SK-N-SH (cell line): ENCODE results near the gene NUP58.

Experiments
- ELF1 ChIP-seq: IDR thresholded peaks from 2 replicates; pipeline ENCODE4 v1.4.0; 2012
- POLR2AphosphoS5 ChIP-seq: IDR thresholded peaks from 2 replicates; pipeline ENCODE4 v1.6.1; 2012; ENCODE audit warnings: low read depth, low read length
- TF ChIP-seq, protein P1 (sequence below): fragments of 200-600 bp; sonication (generic); IDR thresholded peaks from 2 replicates; pipeline ENCODE4 v1.6.1; 2017; ENCODE audit warnings: antibody characterized with exemption, mild to moderate bottlenecking, moderate library complexity
- TF ChIP-seq, protein P2 (sequence below): IDR thresholded peaks from 2 replicates; pipeline ENCODE4 v1.6.1; 2012; ENCODE audit warnings: mild to moderate bottlenecking, low read depth, low read length, moderate library complexity
- TF ChIP-seq, protein P3 (sequence below): fragments of 150-350 bp; IDR thresholded peaks from 2 replicates; pipeline ENCODE4 v1.6.1; 2017; ENCODE audit warnings: antibody characterized with exemption, low read length, low read depth, borderline replicate concordance

DNA sequence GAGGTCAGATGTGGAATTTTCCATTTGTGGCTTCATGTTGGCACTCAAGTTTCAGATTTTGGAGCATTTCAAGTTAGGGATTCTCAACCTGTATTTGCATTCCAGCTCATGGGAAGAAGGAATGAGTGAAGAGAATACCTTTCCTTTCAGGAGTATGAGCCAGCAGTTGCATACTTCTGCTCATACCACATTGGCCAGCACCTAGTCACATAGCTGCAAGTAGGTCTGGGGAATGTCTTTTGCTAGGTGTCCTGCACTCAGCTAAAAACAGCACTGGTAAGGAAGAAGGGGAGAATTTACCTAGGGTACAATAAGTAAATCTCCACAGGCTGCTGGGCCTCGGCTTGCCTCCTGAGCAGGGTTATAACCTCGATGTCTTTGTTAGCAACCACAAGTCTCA lies 45.7 kb downstream of the NUP58 start:
- TF ChIP-seq, protein P1, sequence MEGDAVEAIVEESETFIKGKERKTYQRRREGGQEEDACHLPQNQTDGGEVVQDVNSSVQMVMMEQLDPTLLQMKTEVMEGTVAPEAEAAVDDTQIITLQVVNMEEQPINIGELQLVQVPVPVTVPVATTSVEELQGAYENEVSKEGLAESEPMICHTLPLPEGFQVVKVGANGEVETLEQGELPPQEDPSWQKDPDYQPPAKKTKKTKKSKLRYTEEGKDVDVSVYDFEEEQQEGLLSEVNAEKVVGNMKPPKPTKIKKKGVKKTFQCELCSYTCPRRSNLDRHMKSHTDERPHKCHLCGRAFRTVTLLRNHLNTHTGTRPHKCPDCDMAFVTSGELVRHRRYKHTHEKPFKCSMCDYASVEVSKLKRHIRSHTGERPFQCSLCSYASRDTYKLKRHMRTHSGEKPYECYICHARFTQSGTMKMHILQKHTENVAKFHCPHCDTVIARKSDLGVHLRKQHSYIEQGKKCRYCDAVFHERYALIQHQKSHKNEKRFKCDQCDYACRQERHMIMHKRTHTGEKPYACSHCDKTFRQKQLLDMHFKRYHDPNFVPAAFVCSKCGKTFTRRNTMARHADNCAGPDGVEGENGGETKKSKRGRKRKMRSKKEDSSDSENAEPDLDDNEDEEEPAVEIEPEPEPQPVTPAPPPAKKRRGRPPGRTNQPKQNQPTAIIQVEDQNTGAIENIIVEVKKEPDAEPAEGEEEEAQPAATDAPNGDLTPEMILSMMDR = no peak
- TF ChIP-seq POLR2AphosphoS5 = no peak
- TF ChIP-seq, protein P2, sequence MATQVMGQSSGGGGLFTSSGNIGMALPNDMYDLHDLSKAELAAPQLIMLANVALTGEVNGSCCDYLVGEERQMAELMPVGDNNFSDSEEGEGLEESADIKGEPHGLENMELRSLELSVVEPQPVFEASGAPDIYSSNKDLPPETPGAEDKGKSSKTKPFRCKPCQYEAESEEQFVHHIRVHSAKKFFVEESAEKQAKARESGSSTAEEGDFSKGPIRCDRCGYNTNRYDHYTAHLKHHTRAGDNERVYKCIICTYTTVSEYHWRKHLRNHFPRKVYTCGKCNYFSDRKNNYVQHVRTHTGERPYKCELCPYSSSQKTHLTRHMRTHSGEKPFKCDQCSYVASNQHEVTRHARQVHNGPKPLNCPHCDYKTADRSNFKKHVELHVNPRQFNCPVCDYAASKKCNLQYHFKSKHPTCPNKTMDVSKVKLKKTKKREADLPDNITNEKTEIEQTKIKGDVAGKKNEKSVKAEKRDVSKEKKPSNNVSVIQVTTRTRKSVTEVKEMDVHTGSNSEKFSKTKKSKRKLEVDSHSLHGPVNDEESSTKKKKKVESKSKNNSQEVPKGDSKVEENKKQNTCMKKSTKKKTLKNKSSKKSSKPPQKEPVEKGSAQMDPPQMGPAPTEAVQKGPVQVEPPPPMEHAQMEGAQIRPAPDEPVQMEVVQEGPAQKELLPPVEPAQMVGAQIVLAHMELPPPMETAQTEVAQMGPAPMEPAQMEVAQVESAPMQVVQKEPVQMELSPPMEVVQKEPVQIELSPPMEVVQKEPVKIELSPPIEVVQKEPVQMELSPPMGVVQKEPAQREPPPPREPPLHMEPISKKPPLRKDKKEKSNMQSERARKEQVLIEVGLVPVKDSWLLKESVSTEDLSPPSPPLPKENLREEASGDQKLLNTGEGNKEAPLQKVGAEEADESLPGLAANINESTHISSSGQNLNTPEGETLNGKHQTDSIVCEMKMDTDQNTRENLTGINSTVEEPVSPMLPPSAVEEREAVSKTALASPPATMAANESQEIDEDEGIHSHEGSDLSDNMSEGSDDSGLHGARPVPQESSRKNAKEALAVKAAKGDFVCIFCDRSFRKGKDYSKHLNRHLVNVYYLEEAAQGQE = no peak
- TF ChIP-seq ELF1 = no peak
- TF ChIP-seq, protein P3, sequence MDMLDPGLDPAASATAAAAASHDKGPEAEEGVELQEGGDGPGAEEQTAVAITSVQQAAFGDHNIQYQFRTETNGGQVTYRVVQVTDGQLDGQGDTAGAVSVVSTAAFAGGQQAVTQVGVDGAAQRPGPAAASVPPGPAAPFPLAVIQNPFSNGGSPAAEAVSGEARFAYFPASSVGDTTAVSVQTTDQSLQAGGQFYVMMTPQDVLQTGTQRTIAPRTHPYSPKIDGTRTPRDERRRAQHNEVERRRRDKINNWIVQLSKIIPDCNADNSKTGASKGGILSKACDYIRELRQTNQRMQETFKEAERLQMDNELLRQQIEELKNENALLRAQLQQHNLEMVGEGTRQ = no peak
